Measurements from ENCODE around the gene CCDC85A.

GRCh38 chr2:56232912-56233311 is 49.1 kb downstream of the CCDC85A start:
- TF ChIP-seq, protein P1, sequence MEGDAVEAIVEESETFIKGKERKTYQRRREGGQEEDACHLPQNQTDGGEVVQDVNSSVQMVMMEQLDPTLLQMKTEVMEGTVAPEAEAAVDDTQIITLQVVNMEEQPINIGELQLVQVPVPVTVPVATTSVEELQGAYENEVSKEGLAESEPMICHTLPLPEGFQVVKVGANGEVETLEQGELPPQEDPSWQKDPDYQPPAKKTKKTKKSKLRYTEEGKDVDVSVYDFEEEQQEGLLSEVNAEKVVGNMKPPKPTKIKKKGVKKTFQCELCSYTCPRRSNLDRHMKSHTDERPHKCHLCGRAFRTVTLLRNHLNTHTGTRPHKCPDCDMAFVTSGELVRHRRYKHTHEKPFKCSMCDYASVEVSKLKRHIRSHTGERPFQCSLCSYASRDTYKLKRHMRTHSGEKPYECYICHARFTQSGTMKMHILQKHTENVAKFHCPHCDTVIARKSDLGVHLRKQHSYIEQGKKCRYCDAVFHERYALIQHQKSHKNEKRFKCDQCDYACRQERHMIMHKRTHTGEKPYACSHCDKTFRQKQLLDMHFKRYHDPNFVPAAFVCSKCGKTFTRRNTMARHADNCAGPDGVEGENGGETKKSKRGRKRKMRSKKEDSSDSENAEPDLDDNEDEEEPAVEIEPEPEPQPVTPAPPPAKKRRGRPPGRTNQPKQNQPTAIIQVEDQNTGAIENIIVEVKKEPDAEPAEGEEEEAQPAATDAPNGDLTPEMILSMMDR (IDR thresholded peaks at IDR 0.05) = no peak
- no peak for TF ChIP-seq EP300 (IDR thresholded peaks at IDR 0.05)

Data from ovary (tissue), 3 donors.